CD14-positive monocyte (primary cell): Measurements from ENCODE around the gene TES. TPM values are rescaled to one million over a fixed set of nuclear protein-coding genes. Genes with fewer than 3 reads are reported as not detected.

Experiments used
- DNase-seq, 3 donors: peaks; one replicate each; pipeline ENCODE4 v3.0.0-alpha.2; 2011 to 2022
- H2AFZ ChIP-seq: 2 replicates; pipeline ENCODE4 v1.6.0; 2012; ENCODE audit warnings: mild to moderate bottlenecking, low read depth, low read length, inconsistent platforms; ENCODE audit not compliant: insufficient read depth, poor library complexity, severe bottlenecking
- H3K27ac ChIP-seq, 2 donors: 1 replicate in 1 of 2; 2 replicates in 1 of 2; pipeline ENCODE4 v1.5.1; 2012 to 2013; ENCODE audit warnings: low read length in 2 of 2, control low read depth in 1 of 2, inconsistent platforms in 1 of 2, low read depth in 1 of 2, mild to moderate bottlenecking in 1 of 2
- H3K27me3 ChIP-seq, 2 donors: one replicate each; pipeline versions ENCODE4 v1.6.0 to v1.6.1; 2011 to 2013; ENCODE audit warnings: low read length in 2 of 2; ENCODE audit not compliant: control insufficient read depth in 2 of 2, insufficient read depth in 2 of 2
- H3K36me3 ChIP-seq, 2 donors: replicated peaks in 1 of 2; 1 replicate in 1 of 2; 2 replicates in 1 of 2; pipeline versions ENCODE4 v1.5.1 to v1.6.1; 2012 to 2013; ENCODE audit warnings: low read length in 2 of 2, control low read depth in 1 of 2, inconsistent platforms in 1 of 2, mild to moderate bottlenecking in 1 of 2; ENCODE audit not compliant: insufficient read depth in 2 of 2, control insufficient read depth in 1 of 2
- H3K4me1 ChIP-seq, 2 donors: 1 replicate in 1 of 2; 2 replicates in 1 of 2; pipeline versions ENCODE4 v1.5.1 to v1.6.1; 2012 to 2013; ENCODE audit warnings: low read length in 2 of 2, control low read depth in 1 of 2, inconsistent platforms in 1 of 2, mild to moderate bottlenecking in 1 of 2, moderate library complexity in 1 of 2; ENCODE audit not compliant: insufficient read depth in 2 of 2, control insufficient read depth in 1 of 2
- H3K4me2 ChIP-seq: replicated peaks from 2 replicates; pipeline ENCODE3; 2012; ENCODE audit warnings: low read length, moderate library complexity, mild to moderate bottlenecking; ENCODE audit not compliant: poor library complexity, severe bottlenecking; ENCODE audit errors: extremely low read depth
- H3K4me3 ChIP-seq, 3 experiments: fragments of 200-600 bp in 1 of 3; sonication (generic) in 1 of 3; replicated peaks in 1 of 3; 1 replicate in 2 of 3; 2 replicates in 1 of 3; pipeline ENCODE4 v1.5.1; 2011 to 2013; ENCODE audit warnings: low read length in 3 of 3, mild to moderate bottlenecking in 3 of 3, control low read depth in 2 of 3, low read depth in 2 of 3, inconsistent platforms in 1 of 3, moderate library complexity in 1 of 3
- H3K79me2 ChIP-seq: 2 replicates; pipeline ENCODE4 v1.6.0; 2012; ENCODE audit warnings: mild to moderate bottlenecking, control low read depth, inconsistent platforms, low read length, moderate library complexity; ENCODE audit not compliant: insufficient read depth
- H3K9ac ChIP-seq: 2 replicates; pipeline ENCODE4 v1.6.0; 2017; ENCODE audit warnings: low read length, mild to moderate bottlenecking; ENCODE audit not compliant: insufficient read depth, poor library complexity, severe bottlenecking
- H3K9me3 ChIP-seq, 2 donors: replicated peaks in 1 of 2; 1 replicate in 1 of 2; 2 replicates in 1 of 2; pipeline versions ENCODE4 v1.5.1 to v1.6.1; 2012 to 2013; ENCODE audit warnings: low read length in 2 of 2, control low read depth in 1 of 2; ENCODE audit not compliant: control insufficient read depth in 1 of 2, insufficient read depth in 1 of 2
- H4K20me1 ChIP-seq: 2 replicates; pipeline ENCODE4 v1.6.0; 2012; ENCODE audit warnings: mild to moderate bottlenecking, low read length, control low read depth, moderate library complexity; ENCODE audit not compliant: insufficient read depth
- H3K27ac Mint-ChIP-seq, 7 donors: one replicate each; pipeline ENCODE4 v1.8.0; 2020; ENCODE audit warnings: mild to moderate bottlenecking in 7 of 7, mixed read lengths in 7 of 7, moderate library complexity in 6 of 7, inconsistent platforms in 2 of 7
- H3K27me3 Mint-ChIP-seq, 3 donors: one replicate each; pipeline ENCODE4 v1.8.0; 2021 to 2022; ENCODE audit warnings: low read depth in 3 of 3, mild to moderate bottlenecking in 3 of 3, mixed read lengths in 3 of 3, moderate library complexity in 3 of 3, inconsistent platforms in 1 of 3
- H3K36me3 Mint-ChIP-seq, 2 donors: one replicate each; pipeline ENCODE4 v1.8.0; 2020; ENCODE audit warnings: mixed read lengths in 2 of 2, inconsistent platforms in 1 of 2, mild to moderate bottlenecking in 1 of 2
- H3K4me1 Mint-ChIP-seq: one replicate; pipeline ENCODE4 v1.8.0; 2020; ENCODE audit warnings: mild to moderate bottlenecking, mixed read lengths
- H3K4me3 Mint-ChIP-seq, 2 donors: one replicate each; pipeline ENCODE4 v1.8.0; 2020; ENCODE audit warnings: mild to moderate bottlenecking in 2 of 2, mixed read lengths in 2 of 2, moderate library complexity in 1 of 2
- H3K9me3 Mint-ChIP-seq, 7 donors: one replicate each; pipeline ENCODE4 v1.8.0; 2020 to 2022; ENCODE audit warnings: mixed read lengths in 7 of 7, mild to moderate bottlenecking in 6 of 7, moderate library complexity in 6 of 7, inconsistent platforms in 2 of 7
- WGBS: methylation state at CpG from one replicate; pipeline ENCODE4 v1.1.5; 2013; ENCODE audit warnings: missing lambda C conversion rate; ENCODE audit not compliant: insufficient coverage; 5-methylcytosine and 5-hydroxymethylcytosine counted together
- intact Hi-C, 2 donors: fragments of 100-400 bp; cut with micrococcal nuclease; formaldehyde crosslinking; loops; one replicate each; pipeline versions ENCODE4 v1.15.0 to v1.15.1; 2023
- polyA plus RNA-seq, 3 donors: library from polyadenylated mRNA; depleted of rRNA in 1 of 3; unstranded in 2 of 3; stranded (reverse) in 1 of 3; fragments of 300-500 nt in 2 of 3; fragments of >200 nt in 1 of 3; fragmentation: Illumina TruSeq in 2 of 3; gene quantifications; 1 replicate in 2 of 3; 2 replicates in 1 of 3; pipeline ENCODE4 v1.2.3, GENCODE V29; 2012 to 2021
- TF ChIP-seq, protein P1 (sequence below): fragments of 200-600 bp; IDR thresholded peaks from one replicate; pipeline ENCODE4 v1.8.0; 2022; ENCODE audit warnings: antibody characterized with exemption, mild to moderate bottlenecking

The TES gene
- polyA plus RNA-seq, 3 donors = 61.7 to 104 (median 89.0) TPM

DNA sequence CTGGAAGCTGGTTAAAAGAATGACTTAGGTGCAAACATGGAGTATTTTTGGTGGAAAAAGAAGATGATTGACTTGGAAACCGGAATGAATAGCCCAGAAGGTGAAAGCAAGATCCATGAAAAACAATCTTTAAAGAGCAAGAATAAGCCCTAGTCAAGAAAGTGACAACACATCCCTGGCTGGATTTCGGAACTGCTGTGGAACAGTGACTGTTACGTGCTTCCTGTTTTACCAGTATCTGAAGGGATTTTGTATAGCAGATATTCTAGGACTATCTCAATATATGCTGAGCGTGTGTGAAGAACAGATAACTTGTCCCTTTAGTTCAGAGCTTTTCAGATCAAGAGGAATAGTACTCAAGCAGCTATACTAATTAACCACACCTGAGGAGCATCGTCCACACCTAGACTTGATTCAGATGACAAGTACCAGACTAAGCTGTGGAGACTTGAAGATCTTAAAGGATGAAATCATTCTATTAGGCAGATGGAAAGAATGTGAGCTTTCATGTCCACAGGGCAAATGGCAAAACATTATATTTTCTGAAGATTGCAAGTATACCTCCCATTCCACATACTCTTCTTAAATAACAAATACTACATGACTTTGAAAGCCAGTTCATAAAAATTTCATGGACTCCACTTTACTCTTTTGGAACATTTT, 11.5 kb upstream of the TES start:
- no peak for DNase-seq
- Histone ChIP-seq H3K9ac (no peak overlapping the region), H3K4me2 (no peak overlapping the region), H3K4me1 (no peaks in the 10 kb centered on the region), H3K27me3 (no peaks in the 10 kb centered on the region), H3K79me2 (no peaks in the 10 kb centered on the region), H3K36me3 (no peaks in the 10 kb centered on the region), H3K27ac (no peak overlapping the region), H3K4me3 (no peak overlapping the region), H3K9me3 (no peaks in the 10 kb centered on the region), H4K20me1 (no peaks in the 10 kb centered on the region), H2AFZ (no peak overlapping the region)
- intact Hi-C loops = no loop called here
- H3K9me3 Mint-ChIP-seq = no peaks in the 10 kb centered on the region
- TF ChIP-seq, protein P1, sequence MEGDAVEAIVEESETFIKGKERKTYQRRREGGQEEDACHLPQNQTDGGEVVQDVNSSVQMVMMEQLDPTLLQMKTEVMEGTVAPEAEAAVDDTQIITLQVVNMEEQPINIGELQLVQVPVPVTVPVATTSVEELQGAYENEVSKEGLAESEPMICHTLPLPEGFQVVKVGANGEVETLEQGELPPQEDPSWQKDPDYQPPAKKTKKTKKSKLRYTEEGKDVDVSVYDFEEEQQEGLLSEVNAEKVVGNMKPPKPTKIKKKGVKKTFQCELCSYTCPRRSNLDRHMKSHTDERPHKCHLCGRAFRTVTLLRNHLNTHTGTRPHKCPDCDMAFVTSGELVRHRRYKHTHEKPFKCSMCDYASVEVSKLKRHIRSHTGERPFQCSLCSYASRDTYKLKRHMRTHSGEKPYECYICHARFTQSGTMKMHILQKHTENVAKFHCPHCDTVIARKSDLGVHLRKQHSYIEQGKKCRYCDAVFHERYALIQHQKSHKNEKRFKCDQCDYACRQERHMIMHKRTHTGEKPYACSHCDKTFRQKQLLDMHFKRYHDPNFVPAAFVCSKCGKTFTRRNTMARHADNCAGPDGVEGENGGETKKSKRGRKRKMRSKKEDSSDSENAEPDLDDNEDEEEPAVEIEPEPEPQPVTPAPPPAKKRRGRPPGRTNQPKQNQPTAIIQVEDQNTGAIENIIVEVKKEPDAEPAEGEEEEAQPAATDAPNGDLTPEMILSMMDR = no peak
- H3K27ac Mint-ChIP-seq = no peak overlapping the region
- H3K4me3 Mint-ChIP-seq = no peak overlapping the region
- no peaks in the 10 kb centered on the region for H3K36me3 Mint-ChIP-seq
- no CpG with 5 or more reads among the region's 5 CpGs for WGBS
- H3K27me3 Mint-ChIP-seq = peaks cover 0 to 4% (median 0%) of the 10 kb centered on the region in 3 donors
- no peaks in the 10 kb centered on the region for H3K4me1 Mint-ChIP-seq

DNA sequence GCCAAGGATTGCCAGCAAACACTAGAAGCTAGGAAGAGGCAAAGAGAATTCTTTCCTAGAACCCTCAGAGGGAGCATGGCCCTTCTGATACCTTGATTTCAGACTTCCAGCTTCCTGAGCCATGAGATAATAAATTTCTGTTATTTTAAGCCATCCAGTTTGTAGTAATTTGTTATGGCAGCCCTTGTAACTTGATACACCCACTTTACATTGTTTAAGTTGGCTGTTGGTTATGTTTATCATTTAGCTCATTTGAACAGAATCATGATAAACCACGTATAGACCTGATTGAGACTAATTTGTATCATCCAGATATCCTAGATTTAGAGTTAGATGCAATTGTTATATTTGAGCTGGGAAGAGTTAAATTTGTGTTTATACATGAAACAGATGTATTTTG, 9.4 kb upstream of the TES start:
- H4K20me1 ChIP-seq = no peaks in the 10 kb centered on the region
- H3K4me2 ChIP-seq = no peak overlapping the region
- no peaks in the 10 kb centered on the region for H3K36me3 ChIP-seq
- no peak overlapping the region for H3K9ac ChIP-seq
- H3K27me3 Mint-ChIP-seq = peaks cover 0 to 4% (median 0%) of the 10 kb centered on the region in 3 donors
- H2AFZ ChIP-seq = no peak overlapping the region
- no peaks in the 10 kb centered on the region for H3K4me1 Mint-ChIP-seq
- no peaks in the 10 kb centered on the region for H3K27me3 ChIP-seq
- H3K27ac Mint-ChIP-seq = no peak overlapping the region
- WGBS = no CpG with 5 or more reads among the region's 1 CpG
- H3K9me3 Mint-ChIP-seq = no peaks in the 10 kb centered on the region
- no peaks in the 10 kb centered on the region for H3K79me2 ChIP-seq
- TF ChIP-seq, protein P1 = no peak
- H3K27ac ChIP-seq = no peak overlapping the region
- DNase-seq = no peak
- no peak overlapping the region for H3K4me3 ChIP-seq
- H3K4me1 ChIP-seq = no peaks in the 10 kb centered on the region
- no peaks in the 10 kb centered on the region for H3K36me3 Mint-ChIP-seq
- H3K4me3 Mint-ChIP-seq = no peak overlapping the region
- intact Hi-C loops = no loop called here
- H3K9me3 ChIP-seq = no peaks in the 10 kb centered on the region
